ENCODE data around the gene CTAGE1.

The CTAGE1 gene

GRCh38 chr18:22391407-22392345 lies 26.0 kb downstream of the CTAGE1 start:
- DNase-seq (ENCODE audit: low read depth) = peak; percentile 10

GRCh38 chr18:22387787-22388186 lies 29.9 kb downstream of the CTAGE1 start:
- DNase-seq (ENCODE audit: low read depth) = no peak

- DNase-seq (ENCODE audit: low read depth) = no peak
These were observed 30.4 kb downstream of the CTAGE1 start for GRCh38 chr18:22387364-22387763.

- DNase-seq (ENCODE audit: low read depth) = no peak
These were observed 32.0 kb downstream of the CTAGE1 start for GRCh38 chr18:22385718-22386117.

- no peak for DNase-seq (ENCODE audit: low read depth)
These were observed 38.9 kb downstream of the CTAGE1 start for GRCh38 chr18:22378672-22379282.

GRCh38 chr18:22377769-22378168 lies 39.9 kb downstream of the CTAGE1 start:
- DNase-seq (ENCODE audit: low read depth) = no peak

GRCh38 chr18:22370414-22370813 lies 47.3 kb downstream of the CTAGE1 start:
- no peak for DNase-seq (ENCODE audit: low read depth)

GRCh38 chr18:22368021-22368420 lies 49.7 kb downstream of the CTAGE1 start:
- no peak for DNase-seq (ENCODE audit: low read depth)

GRCh38 chr18:22367303-22367702 lies 50.4 kb downstream of the CTAGE1 start:
- no peak for DNase-seq (ENCODE audit: low read depth)

GRCh38 chr18:22363867-22364463 lies 53.8 kb downstream of the CTAGE1 start:
- DNase-seq (ENCODE audit: low read depth) = no peak
